A549 (cell line): ENCODE data around the gene CACNA1C. TPM values are rescaled to one million over a fixed set of nuclear protein-coding genes. Genes with fewer than 3 reads are reported as not detected.

Source experiments
- ATAC-seq, 2 experiments: fragments of 200-7000 bp in 1 of 2; fragments of >200 bp in 1 of 2; cut with Nextera tagmentation in 1 of 2; cut with Tn5 transposase in 1 of 2; 3 replicates each; pipeline versions ENCODE4 v1.8.0 to v1.9.1; 2018 to 2020; ENCODE audit warnings: mild to moderate bottlenecking in 1 of 2, moderate library complexity in 1 of 2
- CTCF ChIA-PET: fragments of 300-600 bp; sonication (Branson Sonifier 250); formaldehyde crosslinking; extraction: SDS; loops from one replicate; lab custom pipeline; 2021; ENCODE audit warnings: antibody characterized with exemption, inconsistent platforms; lab: Yijun Ruan, JAX
- POLR2A ChIA-PET: fragments of 350-600 bp; formaldehyde crosslinking; extraction: SDS; loops from one replicate; lab custom pipeline; 2021; ENCODE audit warnings: antibody characterized with exemption, inconsistent platforms; lab: Yijun Ruan, JAX
- DNase-seq, 2 experiments: peaks; one replicate each; pipeline versions ENCODE4 v3.0.0 to v3.0.0-alpha.2; 2011 to 2016; ENCODE audit warnings: low read depth in 1 of 2, low spot score in 1 of 2
- FAIRE-seq: peaks from 2 replicates; lab custom pipeline; 2011; peaks lifted over from hg19 to GRCh38; lab: Jason Lieb, UNC
- H3K27ac ChIP-seq, 2 experiments: fragments of >200 bp; sonication (Bioruptor Twin); formaldehyde crosslinking; 3 replicates each; pipeline ENCODE4 v1.5.1; 2016 to 2017
- H3K4me1 ChIP-seq: fragments of >200 bp; sonication (Bioruptor Twin); formaldehyde crosslinking; 3 replicates; pipeline ENCODE4 v1.6.1; 2016
- H3K4me2 ChIP-seq: fragments of >200 bp; sonication (Bioruptor Twin); formaldehyde crosslinking; 3 replicates; pipeline ENCODE4 v1.6.1; 2016
- H3K4me3 ChIP-seq: fragments of >200 bp; sonication (Bioruptor Twin); formaldehyde crosslinking; 3 replicates; pipeline ENCODE4 v1.5.1; 2016
- H3K9me3 ChIP-seq: fragments of >200 bp; sonication (Bioruptor Twin); formaldehyde crosslinking; 3 replicates; pipeline ENCODE4 v1.6.1; 2016
- CEBPB ChIP-seq, 2 experiments: fragments of >200 bp in 1 of 2; sonication (Bioruptor Twin) in 1 of 2; formaldehyde crosslinking in 1 of 2; IDR thresholded peaks; 2 replicates each; pipeline ENCODE4 v1.6.1; 2012 to 2016
- E2F6 ChIP-seq: IDR thresholded peaks from 2 replicates; pipeline ENCODE4 v1.6.1; 2012; ENCODE audit warnings: low read depth, borderline replicate concordance
- ELK1 ChIP-seq: fragments of 150-350 bp; IDR thresholded peaks from 2 replicates; pipeline ENCODE4 v1.6.1; 2014; ENCODE audit warnings: low read depth, mild to moderate bottlenecking, low read length
- EP300 ChIP-seq, 2 experiments: fragments of >200 bp; sonication (Bioruptor Twin); formaldehyde crosslinking; IDR thresholded peaks; 2 replicates in 1 of 2; 3 replicates in 1 of 2; pipeline ENCODE4 v1.6.1; 2016 to 2017
- HEYL ChIP-seq: fragments of 250-450 bp; sonication (Bioruptor Pico); IDR thresholded peaks from 2 replicates; pipeline ENCODE4 v1.8.0; 2021; ENCODE audit warnings: mild to moderate bottlenecking, moderate library complexity
- HMGXB4 ChIP-seq: fragments of 250-450 bp; sonication (Bioruptor Pico); IDR thresholded peaks from 2 replicates; pipeline ENCODE4 v1.5.0; 2021; ENCODE audit warnings: mild to moderate bottlenecking, moderate library complexity, borderline replicate concordance
- HOXB13 ChIP-seq: fragments of 250-450 bp; sonication (Bioruptor Pico); IDR thresholded peaks from 2 replicates; pipeline ENCODE4 v1.5.0; 2020; ENCODE audit warnings: low read depth, mild to moderate bottlenecking, moderate library complexity
- JUNB ChIP-seq: fragments of >200 bp; sonication (Bioruptor Twin); formaldehyde crosslinking; IDR thresholded peaks from 2 replicates; pipeline ENCODE4 v1.6.1; 2016
- MAFK ChIP-seq: fragments of 450-650 bp; IDR thresholded peaks from 2 replicates; pipeline ENCODE4 v1.6.1; 2014; ENCODE audit not compliant: partially characterized antibody
- PHF8 ChIP-seq: fragments of 200-600 bp; sonication (generic); IDR thresholded peaks from 2 replicates; pipeline ENCODE4 v1.6.1; 2016; ENCODE audit warnings: low read depth, mild to moderate bottlenecking, antibody characterized with exemption, moderate library complexity, borderline replicate concordance
- POLR2AphosphoS2 ChIP-seq: conservative IDR thresholded peaks from 2 replicates; pipeline ENCODE4 v1.6.1; 2012; ENCODE audit warnings: low read length, improper control_type of control experiment, inconsistent platforms
- RCOR1 ChIP-seq: fragments of 150-350 bp; IDR thresholded peaks from 2 replicates; pipeline ENCODE4 v1.6.1; 2014; ENCODE audit warnings: antibody characterized with exemption, low read length, low read depth
- RNF2 ChIP-seq: fragments of 200-600 bp; sonication (generic); IDR thresholded peaks from 2 replicates; pipeline ENCODE4 v1.6.1; 2016; ENCODE audit warnings: low read depth, mild to moderate bottlenecking, antibody characterized with exemption, moderate library complexity, borderline replicate concordance
- TP53 ChIP-seq: fragments of 250-450 bp; sonication (Bioruptor Pico); IDR thresholded peaks from 2 replicates; pipeline ENCODE4 v1.5.0; 2021; ENCODE audit warnings: mild to moderate bottlenecking, moderate library complexity
- ZC3H11A ChIP-seq: fragments of 450-650 bp; IDR thresholded peaks from 2 replicates; pipeline ENCODE4 v1.6.1; 2014; ENCODE audit warnings: antibody characterized with exemption, mild to moderate bottlenecking
- ZNF302 ChIP-seq: fragments of 250-450 bp; sonication (Bioruptor Pico); IDR thresholded peaks from 2 replicates; pipeline ENCODE4 v1.9.0; 2021; ENCODE audit warnings: inconsistent platforms, mild to moderate bottlenecking, moderate library complexity
- WGBS: methylation state at CpG from one replicate; pipeline ENCODE4 v1.1.6; 2017; ENCODE audit errors: missing lambda C conversion rate; 5-methylcytosine and 5-hydroxymethylcytosine counted together
- polyA plus RNA-seq, 4 experiments: library from polyadenylated mRNA; depleted of rRNA in 3 of 4; stranded (reverse); fragments of >200 nt; fragmentation: RNase III in 1 of 4; extraction: RNeasy Plus Mini Kit Qiagen cat#74134 plus additional on column Dnase treatment in 1 of 4; gene quantifications; 2 replicates in 3 of 4; 3 replicates in 1 of 4; pipeline ENCODE4 v1.2.3, GENCODE V29; 2011 to 2017

CACNA1C gene
- polyA plus RNA-seq, 2 of the 4 experiments (the other 2 are of a cell fraction), result not detected

GRCh38 chr12:2580821-2581220 lies 528.0 kb downstream of the CACNA1C start:
- 6% methylated on average over 3 of the region's 3 CpGs for WGBS
- FAIRE-seq (no peak), DNase-seq (no peak), ATAC-seq (no peak)
- Histone ChIP-seq H3K27ac (no peak overlapping the region), H3K9me3 (no peaks in the 10 kb centered on the region), H3K4me3 (no peak overlapping the region), H3K4me2 (no peak overlapping the region), H3K4me1 (peaks cover 3% of the 10 kb centered on the region; the same call in 1 of the 3 replicates)
- ChIA-PET POLR2A (no interaction called here), CTCF (interaction anchor here (1.0 to 5.6 kb wide), 8 partner anchors 8 to 545 kb away, joined by 3 to 36 read pairs (median 4); no protein-coding TSS in a partner anchor)
- TF ChIP-seq HMGXB4 (CRISPR knock-in tag), result no peak
- no peak for TF ChIP-seq ZC3H11A
- TF ChIP-seq MAFK, result no peak
- no peak for TF ChIP-seq ELK1
- TF ChIP-seq HOXB13 (CRISPR knock-in tag), result no peak
- TF ChIP-seq HEYL, result no peak
- no peak for TF ChIP-seq ZNF302 (CRISPR knock-in tag)
- TF ChIP-seq RCOR1, result no peak
- no peak for TF ChIP-seq JUNB
- TF ChIP-seq EP300 (IDR thresholded peaks at IDR 0.05), result no peak
- TF ChIP-seq CEBPB (IDR thresholded peaks at IDR 0.05), result no peak
- no peak for TF ChIP-seq RNF2
- no peak for TF ChIP-seq PHF8

- TF ChIP-seq PHF8 (no peak), E2F6 (no peak), HMGXB4 (CRISPR knock-in tag) (no peak), POLR2AphosphoS2 (no peak), TP53 (no peak)
- ChIA-PET POLR2A (no interaction called here), CTCF (interaction anchor here (0.6 to 5.6 kb wide), 15 partner anchors 9 to 786 kb away, joined by 3 to 36 read pairs (median 5); no protein-coding TSS in a partner anchor)
- ATAC-seq (no peak), DNase-seq (no peak), FAIRE-seq (no peak)
- H3K27ac ChIP-seq, result no peak overlapping the region
- no peaks in the 10 kb centered on the region for H3K9me3 ChIP-seq
- peaks cover 3% of the 10 kb centered on the region; the same call in 1 of the 3 replicates for H3K4me1 ChIP-seq
- no peak overlapping the region for H3K4me3 ChIP-seq
- no peak overlapping the region for H3K4me2 ChIP-seq
- WGBS, result 32% methylated on average over 15 of the region's 15 CpGs
Observed at GRCh38 chr12:2581293-2582045, 528.7 kb downstream of the CACNA1C start.
